ENCODE measurements around the gene FOXE3. TPM values are rescaled to one million over a fixed set of nuclear protein-coding genes. Genes with fewer than 3 reads are reported as not detected.

Gene FOXE3
- total RNA-seq, 4 donors from 2014 or later = not detected

DNA sequence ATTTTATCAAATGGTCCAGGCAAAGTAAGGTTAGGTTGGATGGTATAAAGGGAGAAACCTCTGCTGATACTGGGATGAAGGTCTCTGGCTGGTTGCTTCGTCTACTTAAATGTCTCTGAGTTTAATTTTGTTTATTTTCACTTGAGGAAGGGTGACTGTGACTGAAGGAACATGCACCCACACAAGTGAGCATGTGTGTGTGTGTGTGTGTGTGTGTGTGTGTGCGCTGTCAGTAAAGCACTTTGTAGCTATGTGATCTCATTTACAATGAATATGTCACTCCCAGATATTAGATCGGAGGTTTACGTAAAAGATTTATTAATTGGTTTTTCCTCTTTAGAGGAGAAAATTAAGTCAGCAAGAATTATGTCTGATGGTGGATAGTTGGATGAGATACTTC lies 26.1 kb downstream of the FOXE3 start:
- TF ChIP-seq, protein P1, sequence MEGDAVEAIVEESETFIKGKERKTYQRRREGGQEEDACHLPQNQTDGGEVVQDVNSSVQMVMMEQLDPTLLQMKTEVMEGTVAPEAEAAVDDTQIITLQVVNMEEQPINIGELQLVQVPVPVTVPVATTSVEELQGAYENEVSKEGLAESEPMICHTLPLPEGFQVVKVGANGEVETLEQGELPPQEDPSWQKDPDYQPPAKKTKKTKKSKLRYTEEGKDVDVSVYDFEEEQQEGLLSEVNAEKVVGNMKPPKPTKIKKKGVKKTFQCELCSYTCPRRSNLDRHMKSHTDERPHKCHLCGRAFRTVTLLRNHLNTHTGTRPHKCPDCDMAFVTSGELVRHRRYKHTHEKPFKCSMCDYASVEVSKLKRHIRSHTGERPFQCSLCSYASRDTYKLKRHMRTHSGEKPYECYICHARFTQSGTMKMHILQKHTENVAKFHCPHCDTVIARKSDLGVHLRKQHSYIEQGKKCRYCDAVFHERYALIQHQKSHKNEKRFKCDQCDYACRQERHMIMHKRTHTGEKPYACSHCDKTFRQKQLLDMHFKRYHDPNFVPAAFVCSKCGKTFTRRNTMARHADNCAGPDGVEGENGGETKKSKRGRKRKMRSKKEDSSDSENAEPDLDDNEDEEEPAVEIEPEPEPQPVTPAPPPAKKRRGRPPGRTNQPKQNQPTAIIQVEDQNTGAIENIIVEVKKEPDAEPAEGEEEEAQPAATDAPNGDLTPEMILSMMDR (IDR thresholded peaks at IDR 0.05) = no peak
- no peak for TF ChIP-seq POLR2A (IDR thresholded peaks at IDR 0.05)
- 90 to 95% methylated on average over 4 of the region's 4 CpGs for WGBS, 2 donors
- intact Hi-C loops (cut with DNase I; ENCODE audit: low total_unique reads) = no loop called here
- DNase-seq (ENCODE audit: low spot score in 2 of 2) = no peak
- H3K4me3 ChIP-seq (ENCODE audit: low read depth, poor library complexity, severe bottlenecking) = no peak overlapping the region

DNA sequence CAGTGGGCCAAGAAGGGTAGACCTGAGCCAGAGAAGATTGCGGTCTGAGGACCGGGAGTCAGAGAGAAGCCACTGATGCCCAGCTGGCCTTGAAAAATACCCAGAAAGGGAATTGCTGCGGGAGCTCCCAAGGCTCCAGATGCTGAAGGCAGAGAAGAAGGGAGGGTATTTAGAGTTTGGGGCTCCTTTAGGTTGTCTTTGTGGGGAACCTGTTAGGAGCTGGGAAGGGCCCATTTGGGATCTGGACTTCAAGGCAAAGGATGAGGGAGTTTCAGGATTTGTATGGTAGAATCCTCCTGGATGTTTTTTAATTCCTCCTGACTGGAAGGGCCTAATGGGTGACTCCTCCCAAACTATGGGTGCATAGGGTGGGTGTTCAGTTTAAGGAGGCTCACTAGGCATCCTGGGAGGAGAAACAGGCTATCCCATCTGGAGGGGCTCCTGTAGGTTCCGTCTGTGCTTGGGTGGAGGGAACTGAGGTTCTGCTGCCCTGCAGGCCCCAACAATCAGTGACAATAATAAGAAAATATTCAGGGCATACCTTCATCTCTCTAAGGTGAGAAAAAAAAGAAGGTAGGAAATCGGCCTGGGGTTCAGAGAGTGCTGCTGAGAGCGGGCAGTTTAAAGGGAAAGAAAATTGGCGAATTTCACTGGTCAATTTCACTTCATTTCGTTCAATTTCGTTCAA lies 26.9 kb downstream of the FOXE3 start:
- WGBS, 2 donors = 56 to 62% methylated on average over 9 of the region's 9 CpGs

DNA sequence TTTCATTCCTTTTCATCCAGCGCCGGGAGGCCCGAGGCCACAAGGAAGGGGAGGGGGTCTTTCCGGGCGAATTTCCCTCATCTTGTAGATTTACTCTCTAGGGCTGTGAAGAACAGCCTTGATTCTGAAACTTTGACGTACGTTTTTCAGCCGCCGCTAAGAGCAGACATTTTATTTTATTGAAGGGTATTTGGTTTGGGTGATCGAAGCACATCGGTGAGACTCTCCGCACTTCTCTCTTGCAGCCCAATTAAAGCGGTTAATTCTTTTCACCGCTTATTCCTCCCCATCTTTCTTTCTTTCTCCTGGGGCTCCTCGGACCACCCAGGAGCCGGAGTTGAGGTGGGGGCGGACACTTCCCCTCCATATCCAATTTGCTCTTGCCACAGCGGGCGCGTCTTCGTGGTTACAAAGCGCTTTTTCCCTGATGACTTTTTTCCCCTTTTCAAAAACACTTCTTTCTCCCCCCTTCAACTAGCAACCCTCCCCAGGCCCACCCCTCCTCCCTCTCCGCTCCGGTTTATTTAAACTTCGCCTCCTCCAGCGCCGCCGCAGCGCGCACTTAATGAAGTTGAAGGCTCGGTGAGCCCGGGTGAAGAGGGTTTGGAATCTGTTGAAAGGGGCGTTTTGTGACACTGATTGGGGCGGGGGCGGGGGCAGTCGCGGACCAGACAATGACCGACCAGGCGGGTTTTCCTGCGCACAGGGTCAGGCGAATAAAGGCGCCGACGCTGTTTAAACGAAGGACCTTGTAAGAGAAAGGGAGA lies 27.6 kb downstream of the FOXE3 start:
- H3K4me3 ChIP-seq (ENCODE audit: low read depth, poor library complexity, severe bottlenecking) = no peak overlapping the region
- 23% methylated on average over 45 of the region's 45 CpGs for WGBS, 2 donors

More for the DNA sequence above, 26.9 kb downstream of the FOXE3 start:
- intact Hi-C loops (cut with DNase I; ENCODE audit: low total_unique reads) = no loop called here
- no peak overlapping the region for H3K4me3 ChIP-seq (ENCODE audit: low read depth, poor library complexity, severe bottlenecking)
- DNase-seq (ENCODE audit: low spot score in 2 of 2) = no peak
- TF ChIP-seq POLR2A (IDR thresholded peaks at IDR 0.05) = no peak
- TF ChIP-seq, protein P1 (IDR thresholded peaks at IDR 0.05) = no peak

DNA sequence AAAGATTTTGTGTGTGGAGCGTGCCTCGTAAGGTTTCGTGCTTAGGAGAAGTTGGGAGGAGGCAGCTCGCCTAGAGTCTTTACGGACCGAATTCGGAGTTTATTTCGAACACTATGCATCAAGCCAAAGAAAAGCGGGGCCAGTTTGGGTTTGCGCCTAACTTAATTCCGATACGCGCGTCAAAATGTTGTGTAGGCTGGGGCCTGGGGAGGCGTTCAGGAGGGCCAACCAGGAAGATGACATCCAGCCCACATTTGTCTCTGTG lies 28.1 kb downstream of the FOXE3 start:
- DNase-seq (ENCODE audit: low spot score in 2 of 2) = no peak
- intact Hi-C loops (cut with DNase I; ENCODE audit: low total_unique reads) = no loop called here
- 12 to 14% methylated on average over 15 of the region's 15 CpGs for WGBS, 2 donors
- TF ChIP-seq, protein P1 (IDR thresholded peaks at IDR 0.05) = no peak
- TF ChIP-seq POLR2A (IDR thresholded peaks at IDR 0.05) = no peak
- no peak overlapping the region for H3K4me3 ChIP-seq (ENCODE audit: low read depth, poor library complexity, severe bottlenecking)

More for the DNA sequence above, 27.6 kb downstream of the FOXE3 start:
- DNase-seq (ENCODE audit: low spot score in 2 of 2) = no peak
- TF ChIP-seq POLR2A (IDR thresholded peaks at IDR 0.05) = no peak
- TF ChIP-seq, protein P1 (IDR thresholded peaks at IDR 0.05) = no peak
- intact Hi-C loops (cut with DNase I; ENCODE audit: low total_unique reads) = no loop called here

DNA sequence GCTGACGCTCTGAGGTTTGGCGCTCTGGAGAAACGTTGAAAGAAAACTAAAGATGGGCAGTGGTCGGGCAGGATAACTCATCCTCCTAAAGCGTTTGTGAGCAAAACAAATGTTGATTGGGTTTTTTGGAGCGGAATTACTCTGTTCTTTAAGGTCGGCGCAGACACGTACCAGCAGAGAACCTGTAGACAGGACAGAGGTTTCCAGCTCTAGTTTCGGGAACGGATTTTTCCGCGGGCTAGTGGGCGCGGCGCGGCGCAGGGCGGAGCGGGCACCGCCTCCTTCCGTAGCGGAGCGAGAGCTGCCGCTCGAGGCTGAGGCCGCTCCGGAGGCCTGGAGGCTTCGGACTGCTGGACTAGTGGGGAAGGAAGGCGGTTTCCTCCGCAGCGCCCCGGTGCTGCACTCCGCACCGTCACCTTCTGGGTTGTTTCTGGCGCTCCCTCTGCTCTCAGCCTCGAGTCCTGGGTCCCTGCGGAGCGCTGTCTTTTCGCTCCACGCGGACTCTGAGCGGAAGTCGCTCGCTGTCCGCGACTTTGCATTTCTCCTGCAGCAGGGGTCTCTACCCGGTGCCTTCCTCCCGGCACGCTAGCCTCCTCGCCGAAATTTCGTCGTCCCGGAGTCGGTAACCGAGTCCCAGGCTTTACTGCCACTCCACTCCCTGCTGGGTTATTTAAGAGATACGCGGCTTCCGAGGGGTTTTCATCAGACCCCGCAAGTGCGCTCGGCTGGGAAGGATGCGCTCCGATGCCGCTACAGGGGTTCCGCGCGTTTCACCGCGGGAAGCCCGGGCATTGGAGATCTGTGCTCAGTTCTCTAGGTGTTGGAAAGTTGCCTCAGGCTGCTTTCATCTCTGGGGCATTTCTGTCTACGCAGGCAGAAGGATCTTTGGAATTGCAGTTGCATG lies 28.7 kb downstream of the FOXE3 start:
- H3K4me3 ChIP-seq (ENCODE audit: low read depth, poor library complexity, severe bottlenecking) = no peak overlapping the region
- WGBS, 2 donors = 5 to 8% methylated on average over 47 to 50 of the region's 73 CpGs
- peak in 1 of 2 donors; percentile 87 for DNase-seq (ENCODE audit: low spot score in 2 of 2)
- intact Hi-C loops (cut with DNase I; ENCODE audit: low total_unique reads) = no loop called here
- TF ChIP-seq, protein P1 (IDR thresholded peaks at IDR 0.05) = no peak
- TF ChIP-seq POLR2A (IDR thresholded peaks at IDR 0.05) = no peak
